HEK293 (cell line): Measurements from ENCODE around the gene MLN.

Experiments
- CTCF ChIA-PET: fragments of 350-600 bp; formaldehyde crosslinking; extraction: SDS; loops from one replicate; lab custom pipeline; 2021; ENCODE audit warnings: antibody characterized with exemption; lab: Yijun Ruan, JAX
- POLR2A ChIA-PET: fragments of 300-600 bp; formaldehyde crosslinking; extraction: SDS; loops from one replicate; lab custom pipeline; 2020; ENCODE audit warnings: antibody characterized with exemption, inconsistent platforms; lab: Yijun Ruan, JAX
- H3K27ac ChIP-seq: fragments of 200-500 bp; sonication (Bioruptor generic); 2 replicates; pipeline ENCODE4 v1.5.1; 2014; ENCODE audit warnings: low read depth, low read length, control low read depth, inconsistent platforms; ENCODE audit errors: extremely low read depth
- H3K36me3 ChIP-seq, 2 experiments: fragments of 200-500 bp in 1 of 2; sonication (Bioruptor generic) in 1 of 2; 1 replicate in 1 of 2; 2 replicates in 1 of 2; pipeline ENCODE4 v1.5.1; 2014 to 2017; ENCODE audit warnings: inconsistent platforms in 2 of 2, low read length in 2 of 2; ENCODE audit not compliant: control insufficient read depth in 2 of 2, insufficient read depth in 1 of 2
- H3K4me1 ChIP-seq: fragments of 200-500 bp; sonication (Bioruptor generic); 2 replicates; pipeline ENCODE4 v1.5.1; 2014; ENCODE audit warnings: mild to moderate bottlenecking, low read length, inconsistent platforms; ENCODE audit not compliant: control insufficient read depth, insufficient read depth
- H3K4me3 ChIP-seq: 2 replicates; pipeline ENCODE4 v1.5.1; 2011; ENCODE audit warnings: low read depth, mild to moderate bottlenecking, control low read depth, low read length, moderate library complexity
- H3K9me3 ChIP-seq: fragments of 200-500 bp; sonication (Bioruptor generic); 2 replicates; pipeline ENCODE4 v1.5.1; 2014; ENCODE audit warnings: low read depth, low read length, inconsistent platforms; ENCODE audit not compliant: control insufficient read depth, insufficient read depth
- CTCF ChIP-seq: fragments of 450-650 bp; formaldehyde crosslinking; IDR thresholded peaks from 2 replicates; pipeline ENCODE4 v1.5.1; 2016; ENCODE audit warnings: missing biosample characterization, missing genetic modification characterization
- GLIS2 ChIP-seq: fragments of 450-650 bp; formaldehyde crosslinking; IDR thresholded peaks from 2 replicates; pipeline ENCODE4 v1.5.1; 2016; ENCODE audit warnings: missing biosample characterization, missing genetic modification characterization
- KLF7 ChIP-seq: fragments of 450-650 bp; formaldehyde crosslinking; IDR thresholded peaks from 2 replicates; pipeline ENCODE4 v1.5.1; 2016; ENCODE audit warnings: missing biosample characterization, missing genetic modification characterization, borderline replicate concordance
- PRDM10 ChIP-seq: fragments of 450-650 bp; formaldehyde crosslinking; IDR thresholded peaks from 2 replicates; pipeline ENCODE4 v1.5.1; 2016; ENCODE audit warnings: missing biosample characterization, missing genetic modification characterization
- SETDB1 ChIP-seq: IDR thresholded peaks from one replicate; pipeline ENCODE4 v1.6.1; 2017; ENCODE audit warnings: mild to moderate bottlenecking, low read length, moderate library complexity, mixed read lengths; ENCODE audit not compliant: insufficient read length
- ZBTB7A ChIP-seq: fragments of 450-650 bp; formaldehyde crosslinking; IDR thresholded peaks from 2 replicates; pipeline ENCODE4 v1.5.1; 2016; ENCODE audit warnings: low read depth, missing biosample characterization, missing genetic modification characterization
- ZNF140 ChIP-seq: fragments of 450-650 bp; formaldehyde crosslinking; IDR thresholded peaks from 2 replicates; pipeline ENCODE4 v1.5.1; 2016; ENCODE audit warnings: missing biosample characterization, missing genetic modification characterization
- ZNF280D ChIP-seq: fragments of 450-650 bp; formaldehyde crosslinking; IDR thresholded peaks from 2 replicates; pipeline ENCODE4 v1.5.1; 2016; ENCODE audit warnings: missing biosample characterization, missing genetic modification characterization
- ZNF513 ChIP-seq: fragments of 450-650 bp; IDR thresholded peaks from 2 replicates; pipeline ENCODE4 v1.5.1; 2018; ENCODE audit warnings: missing biosample characterization, missing genetic modification characterization
- ZNF548 ChIP-seq: fragments of 450-650 bp; formaldehyde crosslinking; IDR thresholded peaks from 2 replicates; pipeline ENCODE4 v1.5.1; 2016; ENCODE audit warnings: missing biosample characterization, missing genetic modification characterization
- ZNF558 ChIP-seq: fragments of 450-650 bp; formaldehyde crosslinking; IDR thresholded peaks from 2 replicates; pipeline ENCODE4 v1.5.1; 2016; ENCODE audit warnings: missing biosample characterization, missing genetic modification characterization
- ZNF645 ChIP-seq: fragments of 450-650 bp; formaldehyde crosslinking; IDR thresholded peaks from 2 replicates; pipeline ENCODE4; 2016; ENCODE audit warnings: missing biosample characterization, missing genetic modification characterization

The MLN gene

GRCh38 chr6:33836806-33837469 lies 33.1 kb upstream of the MLN start:
- no peaks in the 10 kb centered on the region for H3K36me3 ChIP-seq
- ChIA-PET CTCF (interaction anchor here (0.6 to 1.1 kb wide), 4 partner anchors 66 to 310 kb away, joined by 3 to 6 read pairs (median 3); no protein-coding TSS in a partner anchor), POLR2A (no interaction called here)
- no peaks in the 10 kb centered on the region for H3K9me3 ChIP-seq
- TF ChIP-seq ZNF558 (tag by site-specific recombination) (no peak), SETDB1 (peak; percentile 61), ZNF645 (tag by site-specific recombination) (no peak), KLF7 (tag by site-specific recombination) (no peak), CTCF (tag by site-specific recombination) (no peak), ZBTB7A (tag by site-specific recombination) (no peak), ZNF140 (tag by site-specific recombination) (no peak), ZNF513 (tag by site-specific recombination) (no peak), GLIS2 (tag by site-specific recombination) (no peak), ZNF548 (tag by site-specific recombination) (no peak), ZNF280D (tag by site-specific recombination) (peak; percentile 68; the same call in 1 of the 2 replicates), PRDM10 (tag by site-specific recombination) (no peak)
- TF ChIP-seq, all 188 proteins: peak for 2
- H3K27ac ChIP-seq: no peak overlapping the region
- H3K4me1 ChIP-seq: no peaks in the 10 kb centered on the region
- no peak overlapping the region for H3K4me3 ChIP-seq
